ENCODE data around the gene RTKN2.

RTKN2 gene

DNA sequence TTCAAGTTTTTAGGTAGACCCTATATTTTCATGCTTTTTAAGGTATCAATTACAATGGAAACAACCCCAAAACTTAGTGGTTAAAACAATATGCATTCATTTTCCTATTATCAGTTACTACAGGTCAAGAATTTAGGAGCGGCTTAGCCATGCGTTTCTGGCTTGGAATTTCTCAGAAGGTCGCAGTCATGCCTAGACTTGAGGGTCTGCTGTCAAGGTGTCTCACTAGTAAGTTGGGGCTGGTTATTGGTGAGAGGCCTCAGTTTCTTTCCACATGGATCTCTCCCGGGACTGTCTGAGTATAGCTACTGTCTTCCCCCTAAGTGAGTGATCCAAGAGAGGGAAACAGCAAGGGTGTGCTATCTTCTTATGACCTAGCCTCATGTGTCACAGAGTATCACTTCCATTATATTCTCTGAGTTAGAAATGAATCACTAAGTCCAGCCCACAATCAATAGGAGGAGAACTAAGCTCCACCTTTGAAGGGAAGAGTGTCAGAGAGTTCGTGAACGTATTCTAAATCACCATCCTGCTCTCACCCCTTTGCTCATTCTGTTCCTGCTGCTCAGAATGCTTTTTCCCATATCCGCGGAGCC lies 80.5 kb downstream of the RTKN2 start:
- Histone ChIP-seq H3K79me2 (ENCODE audit: insufficient read depth, low read depth) (no peaks in the 10 kb centered on the region), H3K36me3 (ENCODE audit: insufficient read depth) (no peaks in the 10 kb centered on the region), H3K27me3 (ENCODE audit: insufficient read depth, low read depth) (no peaks in the 10 kb centered on the region), H2AFZ (ENCODE audit: low read depth) (no peak overlapping the region), H3K4me1 (ENCODE audit: low read depth, poor library complexity, severe bottlenecking) (peaks cover 21% of the 10 kb centered on the region), H3K9ac (no peak overlapping the region), H4K20me1 (ENCODE audit: insufficient read depth) (no peaks in the 10 kb centered on the region), H3K4me2 (no peak overlapping the region), H3K27ac (no peak overlapping the region), H3K4me3 (IDR thresholded peaks at IDR 0.05; ENCODE audit: insufficient read depth, low read depth, low read length) (no peak overlapping the region)
- TF ChIP-seq, protein P1, sequence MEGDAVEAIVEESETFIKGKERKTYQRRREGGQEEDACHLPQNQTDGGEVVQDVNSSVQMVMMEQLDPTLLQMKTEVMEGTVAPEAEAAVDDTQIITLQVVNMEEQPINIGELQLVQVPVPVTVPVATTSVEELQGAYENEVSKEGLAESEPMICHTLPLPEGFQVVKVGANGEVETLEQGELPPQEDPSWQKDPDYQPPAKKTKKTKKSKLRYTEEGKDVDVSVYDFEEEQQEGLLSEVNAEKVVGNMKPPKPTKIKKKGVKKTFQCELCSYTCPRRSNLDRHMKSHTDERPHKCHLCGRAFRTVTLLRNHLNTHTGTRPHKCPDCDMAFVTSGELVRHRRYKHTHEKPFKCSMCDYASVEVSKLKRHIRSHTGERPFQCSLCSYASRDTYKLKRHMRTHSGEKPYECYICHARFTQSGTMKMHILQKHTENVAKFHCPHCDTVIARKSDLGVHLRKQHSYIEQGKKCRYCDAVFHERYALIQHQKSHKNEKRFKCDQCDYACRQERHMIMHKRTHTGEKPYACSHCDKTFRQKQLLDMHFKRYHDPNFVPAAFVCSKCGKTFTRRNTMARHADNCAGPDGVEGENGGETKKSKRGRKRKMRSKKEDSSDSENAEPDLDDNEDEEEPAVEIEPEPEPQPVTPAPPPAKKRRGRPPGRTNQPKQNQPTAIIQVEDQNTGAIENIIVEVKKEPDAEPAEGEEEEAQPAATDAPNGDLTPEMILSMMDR (conservative IDR thresholded peaks at IDR 0.05; ENCODE audit: low read depth, low read length), result no peak

DNA sequence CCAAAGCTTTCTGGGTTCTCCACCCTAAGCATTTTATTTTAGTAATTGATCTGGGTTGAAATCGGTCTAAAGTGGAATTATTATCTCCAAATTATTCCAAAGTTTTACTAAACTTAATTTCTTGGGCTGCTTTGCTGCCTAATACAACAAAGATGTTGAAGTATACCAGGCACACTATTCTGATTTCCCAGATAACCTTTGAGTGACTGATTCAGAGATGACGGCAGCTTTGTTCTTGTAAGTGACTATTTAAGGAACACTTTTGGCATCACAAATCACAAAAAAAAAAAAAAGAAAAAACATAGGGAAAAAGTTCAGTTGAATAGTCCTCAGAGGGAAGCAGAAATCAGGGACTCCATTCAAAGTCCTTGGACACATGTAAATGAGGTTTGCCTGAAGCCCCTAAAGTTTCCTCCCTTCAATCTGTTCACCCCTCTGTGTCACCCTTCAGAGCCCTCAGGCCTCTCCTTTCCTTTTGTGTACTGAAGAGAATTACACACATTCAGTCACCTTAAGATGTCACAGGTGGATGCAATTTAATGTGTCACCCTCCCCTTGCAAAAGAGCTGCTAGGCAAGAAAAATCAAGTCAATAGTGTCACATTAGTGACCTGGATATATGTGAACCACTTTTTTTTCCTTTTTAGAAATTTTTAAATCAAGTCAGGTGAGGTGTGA lies 81.5 kb downstream of the RTKN2 start:
- Histone ChIP-seq H3K79me2 (ENCODE audit: insufficient read depth, low read depth) (no peaks in the 10 kb centered on the region), H3K4me3 (IDR thresholded peaks at IDR 0.05; ENCODE audit: insufficient read depth, low read depth, low read length) (no peak overlapping the region), H3K36me3 (ENCODE audit: insufficient read depth) (no peaks in the 10 kb centered on the region), H3K27ac (no peak overlapping the region), H3K4me2 (no peak overlapping the region), H3K27me3 (ENCODE audit: insufficient read depth, low read depth) (no peaks in the 10 kb centered on the region), H3K4me1 (ENCODE audit: low read depth, poor library complexity, severe bottlenecking) (peaks cover 30% of the 10 kb centered on the region), H4K20me1 (ENCODE audit: insufficient read depth) (no peaks in the 10 kb centered on the region), H3K9ac (no peak overlapping the region), H2AFZ (ENCODE audit: low read depth) (no peak overlapping the region)
- TF ChIP-seq, protein P1 (conservative IDR thresholded peaks at IDR 0.05; ENCODE audit: low read depth, low read length), result no peak

DNA sequence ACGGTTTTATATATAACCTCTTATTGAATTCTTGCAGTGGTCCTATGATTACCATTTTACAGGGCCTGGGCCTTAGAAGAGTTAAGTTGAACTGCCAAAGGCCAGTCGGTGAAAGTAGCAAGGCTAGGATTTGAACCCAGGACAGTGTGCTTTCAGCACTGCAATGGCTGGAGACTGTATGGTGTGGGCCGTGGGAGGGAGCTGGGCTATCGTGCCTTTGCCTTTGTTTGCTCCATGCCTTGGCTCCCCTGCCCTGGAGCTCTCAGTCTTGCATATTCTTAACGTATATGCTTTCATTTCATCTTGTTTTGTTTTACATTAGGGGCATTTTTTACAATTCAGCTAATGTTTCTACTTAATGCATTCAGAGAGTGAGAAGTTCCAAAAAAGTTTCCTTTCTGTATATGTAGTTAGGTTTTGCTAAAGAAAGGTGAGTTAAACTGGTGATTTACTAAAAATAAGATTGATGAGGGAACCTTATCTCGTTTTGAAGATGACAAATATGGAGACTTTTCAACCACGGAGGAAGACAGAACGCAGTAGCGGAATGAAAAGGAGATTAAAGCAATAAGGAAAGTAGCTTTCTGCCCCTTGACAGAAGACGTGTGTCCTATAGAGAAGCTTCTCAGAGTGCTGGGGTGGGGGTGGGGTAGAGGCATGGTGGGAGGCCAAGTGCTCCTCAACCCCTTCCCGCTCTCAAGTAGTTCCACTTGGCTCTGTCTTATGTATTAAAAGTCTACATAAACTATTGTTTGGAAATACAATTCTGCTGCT lies 82.5 kb downstream of the RTKN2 start:
- no peak overlapping the region for H3K4me3 ChIP-seq (IDR thresholded peaks at IDR 0.05; ENCODE audit: insufficient read depth, low read depth, low read length)
- no peak overlapping the region for H3K9ac ChIP-seq
- no peak overlapping the region for H2AFZ ChIP-seq (ENCODE audit: low read depth)
- no peaks in the 10 kb centered on the region for H3K27me3 ChIP-seq (ENCODE audit: insufficient read depth, low read depth)
- H4K20me1 ChIP-seq (ENCODE audit: insufficient read depth), result no peaks in the 10 kb centered on the region
- H3K4me2 ChIP-seq, result no peak overlapping the region
- no peaks in the 10 kb centered on the region for H3K79me2 ChIP-seq (ENCODE audit: insufficient read depth, low read depth)
- H3K4me1 ChIP-seq (ENCODE audit: low read depth, poor library complexity, severe bottlenecking), result peaks cover 30% of the 10 kb centered on the region
- no peak overlapping the region for H3K27ac ChIP-seq
- no peaks in the 10 kb centered on the region for H3K36me3 ChIP-seq (ENCODE audit: insufficient read depth)
- TF ChIP-seq, protein P1 (conservative IDR thresholded peaks at IDR 0.05; ENCODE audit: low read depth, low read length), result no peak

DNA sequence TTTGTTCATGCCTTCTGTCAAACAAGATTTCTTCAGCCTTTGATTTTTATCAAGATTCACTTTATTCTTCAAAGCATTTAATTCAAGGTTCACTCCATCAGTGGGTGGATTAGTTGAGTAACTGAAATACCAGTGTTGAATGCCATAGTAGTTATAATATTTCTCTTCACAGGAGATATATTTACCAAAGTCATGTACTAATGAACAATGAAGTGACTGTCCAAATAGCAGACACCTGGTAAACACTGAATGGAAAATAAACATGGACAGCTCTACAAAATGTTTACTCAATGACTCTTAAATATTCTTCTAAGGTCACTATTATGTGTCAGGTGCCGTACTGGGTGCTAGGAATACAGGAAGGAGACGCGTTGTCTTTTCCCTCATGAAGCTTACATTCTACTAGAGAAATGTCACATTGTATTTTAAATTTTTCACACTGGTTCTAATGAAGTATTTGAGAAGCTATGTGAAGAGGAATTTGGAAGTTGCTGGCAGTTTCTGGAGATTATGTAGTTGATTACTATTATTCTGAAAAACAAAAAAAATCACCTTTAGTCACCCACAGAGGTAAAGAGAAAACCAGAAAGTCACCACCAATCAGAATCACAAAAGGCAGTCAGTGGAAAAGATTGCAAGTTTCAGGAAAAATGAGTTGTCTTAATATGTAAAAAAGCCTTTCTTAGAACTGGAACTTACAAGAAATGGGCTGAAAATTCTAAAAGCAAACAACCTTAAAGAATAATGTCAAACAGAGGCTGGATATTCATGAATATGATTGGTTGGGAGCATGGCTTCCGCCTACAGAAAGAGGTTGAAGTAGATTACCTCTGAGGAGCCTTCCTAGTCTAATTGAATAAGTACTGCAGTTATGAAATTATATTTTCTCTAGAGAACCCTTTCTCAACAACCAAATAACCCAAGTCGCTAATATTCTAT lies 84.5 kb downstream of the RTKN2 start:
- Histone ChIP-seq H3K27me3 (ENCODE audit: insufficient read depth, low read depth) (no peaks in the 10 kb centered on the region), H3K36me3 (ENCODE audit: insufficient read depth) (no peaks in the 10 kb centered on the region), H4K20me1 (ENCODE audit: insufficient read depth) (no peaks in the 10 kb centered on the region), H3K79me2 (ENCODE audit: insufficient read depth, low read depth) (no peaks in the 10 kb centered on the region), H3K4me1 (ENCODE audit: low read depth, poor library complexity, severe bottlenecking) (peaks cover 30% of the 10 kb centered on the region), H2AFZ (ENCODE audit: low read depth) (no peak overlapping the region), H3K4me2 (peak overlapping the region; percentile 36), H3K4me3 (IDR thresholded peaks at IDR 0.05; ENCODE audit: insufficient read depth, low read depth, low read length) (no peak overlapping the region), H3K9ac (no peak overlapping the region), H3K27ac (peak overlapping the region; percentile 25; the same call in 1 of the 2 replicates)
- TF ChIP-seq, protein P1 (conservative IDR thresholded peaks at IDR 0.05; ENCODE audit: low read depth, low read length), result no peak

Measured in KMS-11 (cell line).